HCT116 (cell line): ENCODE measurements around the gene OSCAR. TPM values are rescaled to one million over a fixed set of nuclear protein-coding genes. Genes with fewer than 3 reads are reported as not detected.

Source experiments
- ATAC-seq: fragments of 200-7000 bp; cut with Tn5 transposase; 2 replicates; pipeline ENCODE4 v1.9.1; 2020; ENCODE audit warnings: mild to moderate bottlenecking, moderate library complexity
- BruUV-seq: library from RNA; stranded (reverse); fragments of 400-500 nt; replicated peaks from 2 replicates; lab custom pipeline; 2021; lab: Mats Ljungman, UMichigan
- CTCF ChIA-PET: fragments of 300-600 bp; sonication (Branson Sonifier 250); formaldehyde crosslinking; loops from one replicate; lab custom pipeline; 2021; ENCODE audit warnings: antibody characterized with exemption; lab: Charles Lee
- POLR2A ChIA-PET: fragments of 300-600, 350-600 bp; sonication (Branson Sonifier 250); formaldehyde crosslinking; loops from one replicate; lab custom pipeline; 2021; ENCODE audit warnings: antibody characterized with exemption; lab: Charles Lee
- RAD21 ChIA-PET, 2 experiments: fragments of 300-600 bp; sonication (Branson Sonifier 250); formaldehyde crosslinking; loops; one replicate each; lab custom pipeline; 2023; ENCODE audit warnings: low total read pairs in 2 of 2; ENCODE audit not compliant: uncharacterized antibody in 2 of 2, unreplicated experiment in 2 of 2, low non-redundant PET in 1 of 2; lab: Charles Lee
- DNase-seq: peaks from one replicate; pipeline ENCODE4 v3.0.0-alpha.2; 2010; ENCODE audit warnings: low read depth, low spot score
- H2AFZ ChIP-seq: fragments of 200-600 bp; shearing (Covaris generic), sonication (generic); 2 replicates; pipeline ENCODE4 v1.6.1; 2017; ENCODE audit warnings: low read depth, mixed run types, mixed read lengths, antibody characterized with exemption, low read length; ENCODE audit not compliant: poor library complexity, severe bottlenecking
- H3K27ac ChIP-seq: 2 replicates; pipeline ENCODE4 v1.5.1; 2012; ENCODE audit warnings: low read depth, low read length
- H3K27me3 ChIP-seq: fragments of 200-600 bp; sonication (generic); 2 replicates; pipeline ENCODE4 v1.6.1; 2016; ENCODE audit warnings: mixed run types, low read length, mixed read lengths; ENCODE audit not compliant: insufficient read depth
- H3K36me3 ChIP-seq, 2 experiments: fragments of 200-500 bp in 1 of 2; fragments of 200-600 bp in 1 of 2; sonication (Bioruptor generic) in 1 of 2; sonication (generic) in 1 of 2; 2 replicates each; pipeline versions ENCODE4 v1.5.1 to v1.6.1; 2014 to 2016; ENCODE audit warnings: low read length in 2 of 2, inconsistent platforms in 1 of 2, mixed read lengths in 1 of 2, mixed run types in 1 of 2; ENCODE audit not compliant: insufficient read depth in 2 of 2, control insufficient read depth in 1 of 2
- H3K4me1 ChIP-seq, 2 experiments: fragments of 200-600 bp in 1 of 2; sonication (generic) in 1 of 2; 2 replicates each; pipeline versions ENCODE4 v1.5.1 to v1.6.1; 2012 to 2017; ENCODE audit warnings: low read length in 2 of 2, inconsistent platforms in 1 of 2, mild to moderate bottlenecking in 1 of 2, mixed read lengths in 1 of 2, mixed run types in 1 of 2, moderate library complexity in 1 of 2; ENCODE audit not compliant: insufficient read depth in 2 of 2, control insufficient read depth in 1 of 2
- H3K4me2 ChIP-seq: fragments of 200-600 bp; sonication (generic); 2 replicates; pipeline ENCODE4 v1.6.1; 2017; ENCODE audit warnings: mixed run types, low read length, mixed read lengths
- H3K4me3 ChIP-seq, 2 experiments: fragments of 200-600 bp in 1 of 2; sonication (generic) in 1 of 2; replicated peaks in 1 of 2; 2 replicates each; pipeline ENCODE4 v1.5.1; 2011 to 2016; ENCODE audit warnings: low read length in 2 of 2, control low read depth in 1 of 2, low read depth in 1 of 2, mild to moderate bottlenecking in 1 of 2, mixed read lengths in 1 of 2, mixed run types in 1 of 2
- H3K79me2 ChIP-seq: fragments of 200-600 bp; sonication (generic); 2 replicates; pipeline ENCODE4 v1.6.1; 2017; ENCODE audit warnings: mild to moderate bottlenecking, mixed run types, low read length, moderate library complexity, mixed read lengths; ENCODE audit not compliant: insufficient read depth
- H3K9ac ChIP-seq: fragments of 200-600 bp; sonication (generic); 2 replicates; pipeline ENCODE4 v1.6.1; 2016; ENCODE audit warnings: low read length, mixed read lengths
- H3K9me2 ChIP-seq: fragments of 200-600 bp; sonication (generic), shearing (Covaris generic); 2 replicates; pipeline ENCODE4 v1.6.1; 2017; ENCODE audit warnings: mixed run types, mild to moderate bottlenecking, moderate library complexity; ENCODE audit not compliant: insufficient read depth
- H3K9me3 ChIP-seq, 2 experiments: fragments of 200-500 bp in 1 of 2; fragments of 200-600 bp in 1 of 2; sonication (Bioruptor generic) in 1 of 2; sonication (generic) in 1 of 2; 2 replicates each; pipeline ENCODE4 v1.6.1; 2014 to 2017; ENCODE audit warnings: low read length in 2 of 2, mixed read lengths in 2 of 2, inconsistent platforms in 1 of 2, low read depth in 1 of 2, mild to moderate bottlenecking in 1 of 2, mixed run types in 1 of 2, moderate library complexity in 1 of 2; ENCODE audit not compliant: control insufficient read depth in 1 of 2, insufficient read depth in 1 of 2
- H4K20me1 ChIP-seq: fragments of 200-600 bp; sonication (generic), shearing (Covaris generic); 2 replicates; pipeline ENCODE4 v1.6.1; 2017; ENCODE audit warnings: mixed run types, mild to moderate bottlenecking, moderate library complexity; ENCODE audit not compliant: insufficient read depth
- CBX3 ChIP-seq: IDR thresholded peaks from 2 replicates; pipeline ENCODE4 v1.6.1; 2012; ENCODE audit warnings: low read depth
- EGR1 ChIP-seq: IDR thresholded peaks from 2 replicates; pipeline ENCODE4 v1.6.1; 2012; ENCODE audit warnings: low read depth
- ELF1 ChIP-seq: IDR thresholded peaks from 2 replicates; pipeline ENCODE4 v1.6.1; 2012; ENCODE audit warnings: low read depth, borderline replicate concordance
- EZH2 ChIP-seq: fragments of 200-600 bp; sonication (generic); IDR thresholded peaks from 2 replicates; pipeline ENCODE4 v1.6.1; 2017; ENCODE audit warnings: antibody characterized with exemption, mixed run types
- EZH2phosphoT487 ChIP-seq: fragments of 200-600 bp; IDR thresholded peaks from 2 replicates; pipeline ENCODE4 v1.6.1; 2018; ENCODE audit warnings: antibody characterized with exemption, borderline replicate concordance
- FOSL1 ChIP-seq: IDR thresholded peaks from 2 replicates; pipeline ENCODE4 v1.6.1; 2012; ENCODE audit warnings: low read depth
- JUND ChIP-seq: IDR thresholded peaks from 2 replicates; pipeline ENCODE4 v1.6.1; 2012
- POLR2A ChIP-seq: IDR thresholded peaks from 2 replicates; pipeline ENCODE4 v1.7.0; 2011; ENCODE audit warnings: borderline replicate concordance; ENCODE audit not compliant: insufficient read depth, insufficient read length; ENCODE audit errors: extremely low read depth
- POLR2AphosphoS5 ChIP-seq: IDR thresholded peaks from 2 replicates; pipeline ENCODE4 v1.6.1; 2011; ENCODE audit warnings: mild to moderate bottlenecking, low read depth, low read length, moderate library complexity
- RAD21 ChIP-seq: IDR thresholded peaks from 2 replicates; pipeline ENCODE4 v1.6.1; 2012; ENCODE audit warnings: low read depth, mild to moderate bottlenecking
- SIN3A ChIP-seq: IDR thresholded peaks from 2 replicates; pipeline ENCODE4 v1.6.1; 2012; ENCODE audit warnings: low read depth
- SP1 ChIP-seq: IDR thresholded peaks from 2 replicates; pipeline ENCODE4 v1.6.1; 2012; ENCODE audit warnings: low read depth
- SRF ChIP-seq: IDR thresholded peaks from 2 replicates; pipeline ENCODE4 v1.6.1; 2012; ENCODE audit warnings: low read depth
- TCF7L2 ChIP-seq: IDR thresholded peaks from 2 replicates; pipeline ENCODE4 v1.7.0; 2011; ENCODE audit warnings: borderline replicate concordance, inconsistent platforms; ENCODE audit not compliant: insufficient read depth, insufficient read length; ENCODE audit errors: extremely low read depth
- YY1 ChIP-seq: IDR thresholded peaks from 2 replicates; pipeline ENCODE4 v1.6.1; 2011; ENCODE audit warnings: low read length, low read depth, moderate library complexity, mild to moderate bottlenecking; ENCODE audit not compliant: insufficient replicate concordance; ENCODE audit errors: extremely low read depth
- ZFX ChIP-seq: fragments of 450-650 bp; IDR thresholded peaks from 2 replicates; pipeline ENCODE4 v1.6.1; 2017
- ZNF274 ChIP-seq: fragments of 200-500 bp; sonication (Bioruptor generic); IDR thresholded peaks from 2 replicates; pipeline ENCODE4 v1.6.1; 2014; ENCODE audit warnings: mild to moderate bottlenecking, low read depth, low read length, inconsistent platforms
- intact Hi-C: fragments of 100-400 bp; cut with micrococcal nuclease; formaldehyde crosslinking; loops from 2 replicates; pipeline ENCODE4 v1.10.0; 2022
- total RNA-seq: library from RNA; stranded (reverse); gene quantifications from one replicate; pipeline ENCODE4 v1.2.1, GENCODE V29; 2021; ENCODE audit not compliant: unreplicated experiment
- TF ChIP-seq, protein P1 (sequence below): IDR thresholded peaks from 2 replicates; pipeline ENCODE4 v1.6.1; 2012
- TF ChIP-seq, protein P2 (sequence below): IDR thresholded peaks from 2 replicates; pipeline ENCODE4 v1.6.1; 2012
- TF ChIP-seq, protein P3 (sequence below): IDR thresholded peaks from 2 replicates; pipeline ENCODE4 v1.6.1; 2012; ENCODE audit warnings: low read depth

The OSCAR gene
- total RNA-seq, 1 experiment from 2014 or later, result 0.59 TPM

DNA sequence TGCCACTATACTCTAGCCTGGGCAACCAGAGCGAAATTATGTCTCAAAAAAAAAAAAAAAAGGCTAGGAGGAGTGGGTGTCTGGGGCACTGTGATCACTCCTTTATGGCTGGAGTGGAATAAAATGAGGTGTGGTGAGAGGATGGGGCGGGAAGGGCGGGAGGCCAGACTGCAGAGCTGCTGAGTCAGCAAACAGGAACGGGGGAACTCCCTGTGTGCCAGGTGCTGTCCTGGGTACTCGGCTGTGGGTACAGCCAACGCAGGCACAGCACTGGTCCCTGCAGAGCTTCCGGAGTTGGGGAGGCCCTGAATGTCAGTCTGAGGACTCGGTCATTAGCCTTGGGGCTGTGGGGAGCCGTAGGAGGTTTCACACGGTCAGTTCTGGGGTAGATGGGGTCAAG is 20.7 kb upstream of the OSCAR start (continued):
- no peak for TF ChIP-seq ZNF274
- no peak for TF ChIP-seq EZH2
- TF ChIP-seq SP1, result no peak
- TF ChIP-seq CBX3, result no peak

DNA sequence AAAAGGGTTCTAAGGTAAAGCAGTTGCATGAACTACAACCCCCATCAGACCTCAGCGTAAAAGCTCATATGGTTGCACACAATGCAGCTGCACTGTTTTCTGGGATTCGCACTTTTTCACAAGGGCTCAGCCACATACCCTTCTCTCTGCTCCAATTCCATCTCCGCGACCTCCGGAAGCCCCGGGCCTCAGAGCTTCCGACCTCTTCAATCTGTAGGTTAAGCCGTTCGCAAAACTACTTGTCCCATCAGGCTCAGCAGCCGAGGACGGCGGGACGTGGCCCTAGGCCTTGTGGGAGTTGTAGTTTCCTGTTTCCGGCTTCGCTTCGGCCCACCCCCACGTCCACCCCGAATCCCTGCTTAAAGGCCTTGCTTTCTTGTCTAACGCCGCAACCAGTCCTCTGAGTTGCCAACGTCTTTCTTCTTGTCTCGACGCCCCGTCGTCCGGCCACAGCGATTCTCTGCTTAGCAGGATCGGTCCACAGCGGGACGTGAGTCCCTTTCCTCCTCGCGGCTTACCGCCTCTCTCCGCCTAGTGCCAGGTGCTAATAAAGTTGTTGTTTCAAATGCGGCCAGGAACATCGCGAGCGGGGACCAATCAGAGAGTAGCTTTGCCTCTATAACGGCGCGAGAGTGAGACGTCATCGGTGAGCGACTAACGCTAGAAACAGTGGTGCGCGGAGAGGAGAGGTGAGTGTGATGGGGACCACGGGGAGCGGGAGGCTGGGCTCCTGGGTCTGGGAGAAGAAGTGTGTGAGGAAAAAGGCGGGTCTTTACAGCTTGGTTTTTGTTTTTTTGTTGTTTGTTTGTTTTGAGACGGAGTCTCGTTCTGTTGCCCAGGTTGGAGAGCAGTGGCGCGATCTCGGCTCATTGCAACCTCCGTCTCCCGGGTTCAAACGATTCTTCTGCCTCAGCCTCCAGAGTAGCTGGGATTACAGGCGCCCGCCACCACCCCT is 14.8 kb upstream of the OSCAR start, which contains the start of the genes PRPF31 and TFPT:
Gene PRPF31, plus strand, starts transcription at position 646 of the 955 bp plus-strand sequence. CDS start 2,525 bp downstream, outside the sequence.
Gene TFPT, minus strand, starts transcription at position 549 of the 955 bp plus-strand sequence. Its CDS starts 388 bp downstream, at position 161.
- DNase-seq, result peak; percentile 97
- Histone ChIP-seq H3K4me1 (peaks cover 8 to 19% of the 10 kb centered on the region in 2 experiments; a peak in 3 of 4 replicates), H2AFZ (no peak within 1 kb of the TSS), H3K9me2 (no peaks in the 10 kb centered on the region), H3K4me3 (peak within 1 kb of the TSS; percentile 89 to 91), H3K79me2 (peaks cover 41% of the 10 kb centered on the region), H3K9me3 (no peaks in the 10 kb centered on the region), H3K36me3 (peaks cover 0 to 21% of the 10 kb centered on the region in 2 experiments; a peak in 2 of 4 replicates), H3K27me3 (no peaks in the 10 kb centered on the region), H3K27ac (peak within 1 kb of the TSS; percentile 60), H4K20me1 (no peaks in the 10 kb centered on the region)
- RAD21 ChIA-PET, result no interaction called here
- POLR2A ChIA-PET, result interaction anchor here (0.6 to 1.7 kb wide), 6 partner anchors 9 to 134 kb away, joined by 3 to 21 read pairs (median 4); partner anchors contain the start of genes CNOT3 and NDUFA3
- CTCF ChIA-PET, result interaction anchor here (1.4 kb wide), 1 partner anchor 277 kb away, joined by 3 read pairs; no protein-coding TSS in a partner anchor
- BruUV-seq, result TSS peak; percentile 89
- intact Hi-C loops, result loop anchor here (1.0 to 5.0 kb wide), 2 partner anchors 13 to 273 kb away; partner anchors contain the start of gene NDUFA3
- ATAC-seq, result peak; percentile 93
- TF ChIP-seq ELF1 (peak; percentile 69; the same call in 1 of the 2 replicates), EZH2phosphoT487 (no peak), RAD21 (no peak), ZFX (peak; percentile 97), SP1 (peak; percentile 98), YY1 (peak; percentile 59), TCF7L2 (peak; percentile 75), SIN3A (peak; percentile 57), JUND (no peak), EZH2 (no peak), POLR2A (peak; percentile 28), EGR1 (peak; percentile 50; the same call in 1 of the 2 replicates), POLR2AphosphoS5 (peak; percentile 84), FOSL1 (no peak), CBX3 (peak; percentile 90), SRF (peak; percentile 98)
- TF ChIP-seq, protein P1, sequence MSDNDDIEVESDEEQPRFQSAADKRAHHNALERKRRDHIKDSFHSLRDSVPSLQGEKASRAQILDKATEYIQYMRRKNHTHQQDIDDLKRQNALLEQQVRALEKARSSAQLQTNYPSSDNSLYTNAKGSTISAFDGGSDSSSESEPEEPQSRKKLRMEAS, result peak; percentile 81
- TF ChIP-seq, protein P2, sequence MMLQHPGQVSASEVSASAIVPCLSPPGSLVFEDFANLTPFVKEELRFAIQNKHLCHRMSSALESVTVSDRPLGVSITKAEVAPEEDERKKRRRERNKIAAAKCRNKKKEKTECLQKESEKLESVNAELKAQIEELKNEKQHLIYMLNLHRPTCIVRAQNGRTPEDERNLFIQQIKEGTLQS, result no peak
- TF ChIP-seq, protein P3, sequence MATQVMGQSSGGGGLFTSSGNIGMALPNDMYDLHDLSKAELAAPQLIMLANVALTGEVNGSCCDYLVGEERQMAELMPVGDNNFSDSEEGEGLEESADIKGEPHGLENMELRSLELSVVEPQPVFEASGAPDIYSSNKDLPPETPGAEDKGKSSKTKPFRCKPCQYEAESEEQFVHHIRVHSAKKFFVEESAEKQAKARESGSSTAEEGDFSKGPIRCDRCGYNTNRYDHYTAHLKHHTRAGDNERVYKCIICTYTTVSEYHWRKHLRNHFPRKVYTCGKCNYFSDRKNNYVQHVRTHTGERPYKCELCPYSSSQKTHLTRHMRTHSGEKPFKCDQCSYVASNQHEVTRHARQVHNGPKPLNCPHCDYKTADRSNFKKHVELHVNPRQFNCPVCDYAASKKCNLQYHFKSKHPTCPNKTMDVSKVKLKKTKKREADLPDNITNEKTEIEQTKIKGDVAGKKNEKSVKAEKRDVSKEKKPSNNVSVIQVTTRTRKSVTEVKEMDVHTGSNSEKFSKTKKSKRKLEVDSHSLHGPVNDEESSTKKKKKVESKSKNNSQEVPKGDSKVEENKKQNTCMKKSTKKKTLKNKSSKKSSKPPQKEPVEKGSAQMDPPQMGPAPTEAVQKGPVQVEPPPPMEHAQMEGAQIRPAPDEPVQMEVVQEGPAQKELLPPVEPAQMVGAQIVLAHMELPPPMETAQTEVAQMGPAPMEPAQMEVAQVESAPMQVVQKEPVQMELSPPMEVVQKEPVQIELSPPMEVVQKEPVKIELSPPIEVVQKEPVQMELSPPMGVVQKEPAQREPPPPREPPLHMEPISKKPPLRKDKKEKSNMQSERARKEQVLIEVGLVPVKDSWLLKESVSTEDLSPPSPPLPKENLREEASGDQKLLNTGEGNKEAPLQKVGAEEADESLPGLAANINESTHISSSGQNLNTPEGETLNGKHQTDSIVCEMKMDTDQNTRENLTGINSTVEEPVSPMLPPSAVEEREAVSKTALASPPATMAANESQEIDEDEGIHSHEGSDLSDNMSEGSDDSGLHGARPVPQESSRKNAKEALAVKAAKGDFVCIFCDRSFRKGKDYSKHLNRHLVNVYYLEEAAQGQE, result no peak
- TF ChIP-seq, all 23 proteins: peak for 12
- Histone ChIP-seq H3K4me2 (peak within 1 kb of the TSS; percentile 81), H3K9ac (peak within 1 kb of the TSS; percentile 80)
